Loucy (cell line): ENCODE data around the gene TLR5.
"Not testable (repeated sequence)": the region's sequence is repeated elsewhere in the genome, so short reads cannot be mapped to it uniquely, and the experiment has no call there.

ENCODE experiments used
- EZH2phosphoT487 ChIP-seq: fragments of 200-600 bp; IDR thresholded peaks from 2 replicates; pipeline ENCODE4 v1.6.1; 2018; ENCODE audit warnings: antibody characterized with exemption, mild to moderate bottlenecking, moderate library complexity, borderline replicate concordance
- TF ChIP-seq, protein P1 (sequence below): fragments of 200-600 bp; sonication (generic); conservative IDR thresholded peaks from 2 replicates; pipeline ENCODE4 v1.5.1; 2014; ENCODE audit warnings: mild to moderate bottlenecking, antibody characterized with exemption, low read length

GRCh38 chr1:223169458-223169857, 26.4 kb upstream of the TLR5 start:
- TF ChIP-seq, protein P1, sequence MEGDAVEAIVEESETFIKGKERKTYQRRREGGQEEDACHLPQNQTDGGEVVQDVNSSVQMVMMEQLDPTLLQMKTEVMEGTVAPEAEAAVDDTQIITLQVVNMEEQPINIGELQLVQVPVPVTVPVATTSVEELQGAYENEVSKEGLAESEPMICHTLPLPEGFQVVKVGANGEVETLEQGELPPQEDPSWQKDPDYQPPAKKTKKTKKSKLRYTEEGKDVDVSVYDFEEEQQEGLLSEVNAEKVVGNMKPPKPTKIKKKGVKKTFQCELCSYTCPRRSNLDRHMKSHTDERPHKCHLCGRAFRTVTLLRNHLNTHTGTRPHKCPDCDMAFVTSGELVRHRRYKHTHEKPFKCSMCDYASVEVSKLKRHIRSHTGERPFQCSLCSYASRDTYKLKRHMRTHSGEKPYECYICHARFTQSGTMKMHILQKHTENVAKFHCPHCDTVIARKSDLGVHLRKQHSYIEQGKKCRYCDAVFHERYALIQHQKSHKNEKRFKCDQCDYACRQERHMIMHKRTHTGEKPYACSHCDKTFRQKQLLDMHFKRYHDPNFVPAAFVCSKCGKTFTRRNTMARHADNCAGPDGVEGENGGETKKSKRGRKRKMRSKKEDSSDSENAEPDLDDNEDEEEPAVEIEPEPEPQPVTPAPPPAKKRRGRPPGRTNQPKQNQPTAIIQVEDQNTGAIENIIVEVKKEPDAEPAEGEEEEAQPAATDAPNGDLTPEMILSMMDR, result not testable (repeated sequence)
- TF ChIP-seq EZH2phosphoT487, result not testable (repeated sequence)
